Midbrain (tissue), 1 donor: ENCODE results near the gene MISP.

Experiments
- DNase-seq: peaks from one replicate; lab custom pipeline; 2025; lab: John Stamatoyannopoulos, UW

The MISP gene

DNA sequence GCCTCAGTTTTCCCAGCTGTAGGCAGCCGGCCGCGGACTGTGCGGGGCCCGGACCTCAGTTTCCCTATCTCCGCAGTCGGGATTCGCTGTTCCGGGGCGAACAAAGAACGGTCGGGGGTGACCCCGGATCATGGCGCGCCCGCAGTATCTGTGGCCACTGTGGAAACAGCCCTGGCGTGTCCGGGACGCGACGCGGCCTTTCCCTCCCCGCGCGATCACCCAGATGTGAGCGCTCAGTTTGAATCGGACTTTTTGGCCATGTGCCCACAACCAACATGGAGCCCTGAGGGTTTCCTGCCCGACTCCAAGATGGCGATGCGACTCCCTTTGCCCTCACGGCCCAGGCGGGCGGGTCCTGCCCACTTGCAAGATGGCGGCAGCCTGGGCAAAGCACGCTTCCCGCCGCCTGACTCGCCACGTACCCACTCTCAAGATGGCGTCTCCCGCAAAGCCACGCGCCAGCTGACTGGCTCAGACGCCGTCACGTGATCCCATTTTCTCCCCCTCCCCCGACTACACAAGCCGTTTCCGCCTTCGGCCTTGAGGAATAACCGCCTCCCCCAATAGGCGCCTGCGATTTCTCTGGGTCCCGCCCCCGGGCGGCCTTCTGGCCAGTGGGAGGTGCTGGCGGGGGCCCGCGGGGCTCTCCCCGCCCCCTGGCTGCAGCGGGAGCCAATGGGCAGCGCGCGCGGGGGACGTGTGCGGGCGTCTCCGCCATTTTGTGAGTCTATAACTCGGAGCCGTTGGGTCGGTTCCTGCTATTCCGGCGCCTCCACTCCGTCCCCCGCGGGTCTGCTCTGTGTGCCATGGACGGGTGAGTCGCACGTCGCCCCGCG, 46.0 kb downstream of the MISP start, which contains the start of gene PTBP1:
Gene PTBP1 (plus strand): TSS at position 761 of the 836 bp plus-strand sequence. CDS start 46 bp downstream, at position 807.
- peak; percentile 100 for DNase-seq

DNA sequence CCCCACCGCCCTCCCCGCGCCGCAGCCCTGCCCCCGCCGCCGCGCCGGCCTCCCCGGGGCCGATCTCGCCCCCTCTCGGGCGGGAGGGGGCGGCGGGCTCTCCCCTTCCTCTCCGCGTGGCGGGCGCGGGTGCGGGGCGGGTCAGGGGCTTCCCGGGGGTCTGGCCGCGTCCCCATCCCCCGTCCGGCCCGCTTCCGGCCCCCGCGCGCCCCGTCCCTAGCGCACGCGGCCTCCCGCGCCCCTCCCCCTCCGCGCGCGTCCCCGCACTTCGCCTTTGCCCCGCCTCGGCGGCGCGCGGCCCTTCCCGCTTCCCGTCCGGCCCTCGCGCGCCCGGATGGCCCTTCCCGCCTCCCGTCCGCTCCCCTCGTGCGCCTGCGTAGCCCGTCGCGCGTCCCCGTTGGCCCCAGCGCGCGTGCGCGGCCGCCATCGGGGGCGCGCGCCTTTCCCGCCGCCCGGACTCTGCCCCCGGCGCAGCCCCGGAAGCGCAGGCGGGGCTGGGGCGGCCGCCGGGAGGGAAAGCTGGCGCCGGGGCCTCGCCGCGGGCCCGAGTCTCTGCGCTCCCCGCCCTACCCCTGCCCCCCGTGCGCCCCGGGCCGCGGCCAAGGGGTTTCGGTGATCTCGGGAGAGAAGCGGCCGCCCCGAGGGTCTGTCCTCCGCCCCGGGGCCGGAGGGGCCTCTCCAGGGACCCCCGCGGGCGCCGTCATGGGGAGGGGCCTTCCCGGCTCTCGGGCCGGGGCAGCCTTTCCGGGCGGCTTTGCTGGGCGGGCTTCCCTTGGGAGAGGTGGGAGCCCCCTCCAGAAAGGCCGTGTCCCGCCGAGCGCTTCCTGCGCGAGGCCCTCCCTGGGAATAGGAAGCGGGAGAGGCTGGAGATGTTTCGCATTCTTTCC, 46.9 kb downstream of the MISP start:
- DNase-seq = peak; percentile 81

DNA sequence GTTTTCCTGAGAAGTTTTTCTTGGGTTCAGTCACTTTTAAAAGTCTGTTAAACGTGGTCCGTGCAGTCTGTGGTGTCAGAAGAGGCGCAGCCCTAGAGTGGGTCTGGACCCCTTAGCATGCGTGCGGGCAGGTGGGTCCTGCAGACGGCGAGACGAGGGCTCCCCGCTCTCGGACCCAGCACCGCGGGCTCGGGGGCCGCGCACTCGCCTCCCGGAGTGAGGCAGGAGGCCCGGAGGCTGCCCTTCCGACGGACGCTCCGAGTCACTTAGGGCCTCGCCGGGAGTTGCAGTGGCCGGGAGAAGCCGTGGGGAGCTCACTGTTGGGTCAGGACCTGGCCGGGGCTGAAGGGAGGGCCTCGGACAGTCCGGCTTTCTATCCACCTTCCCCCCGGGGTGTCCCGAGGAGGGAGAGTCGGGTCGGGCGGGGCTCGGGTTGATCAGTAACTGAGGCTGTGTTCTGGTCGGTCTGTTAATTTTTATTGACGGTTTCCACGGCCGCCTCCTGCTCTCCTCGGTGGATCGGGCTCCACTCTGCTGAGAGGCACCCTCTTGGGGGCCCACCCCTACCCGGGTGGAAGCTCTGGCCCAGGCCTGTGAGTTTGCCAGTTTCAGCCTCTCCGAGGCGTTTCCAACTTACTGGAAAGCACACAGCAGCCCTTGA, 47.6 kb downstream of the MISP start:
- DNase-seq = no peak

DNA sequence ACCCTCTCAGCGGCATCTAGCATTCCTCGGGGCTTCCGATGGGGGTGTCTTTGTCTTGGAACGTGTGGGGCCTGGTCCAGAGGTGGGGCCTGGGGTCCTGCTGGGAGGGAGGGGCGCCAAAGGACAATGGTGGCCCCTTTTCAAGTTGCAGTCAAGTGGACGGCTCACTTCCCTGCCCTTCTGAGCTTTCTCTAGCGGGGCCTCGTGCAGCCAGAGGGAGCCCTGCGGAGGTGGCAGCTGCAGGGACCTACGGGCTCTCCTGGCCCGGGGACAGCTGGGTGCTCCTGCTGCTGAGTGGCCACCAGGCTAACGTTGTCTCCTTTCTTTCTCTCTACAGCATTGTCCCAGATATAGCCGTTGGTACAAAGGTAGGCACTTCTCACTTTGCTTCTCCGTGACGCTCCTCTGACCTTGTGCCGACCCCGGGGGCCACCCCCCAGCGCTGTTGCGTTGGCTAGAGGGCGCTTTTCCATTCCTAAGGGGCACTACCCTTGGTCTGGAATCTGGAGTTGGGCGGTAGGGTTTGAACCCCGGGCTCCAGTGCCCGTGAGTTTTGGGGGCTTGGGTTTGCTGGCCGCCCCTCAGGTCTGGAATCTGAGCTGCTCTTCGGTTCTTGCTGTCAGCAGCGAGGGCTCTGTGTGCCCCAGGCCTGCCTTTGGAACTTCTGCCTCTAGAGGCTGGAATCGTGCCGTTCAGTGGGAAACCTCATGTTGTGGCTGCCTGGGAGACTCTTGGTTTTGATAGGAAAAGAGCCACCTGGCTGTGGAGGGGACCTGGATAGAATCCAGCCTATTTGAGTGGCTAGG, 48.4 kb downstream of the MISP start:
- no peak for DNase-seq

DNA sequence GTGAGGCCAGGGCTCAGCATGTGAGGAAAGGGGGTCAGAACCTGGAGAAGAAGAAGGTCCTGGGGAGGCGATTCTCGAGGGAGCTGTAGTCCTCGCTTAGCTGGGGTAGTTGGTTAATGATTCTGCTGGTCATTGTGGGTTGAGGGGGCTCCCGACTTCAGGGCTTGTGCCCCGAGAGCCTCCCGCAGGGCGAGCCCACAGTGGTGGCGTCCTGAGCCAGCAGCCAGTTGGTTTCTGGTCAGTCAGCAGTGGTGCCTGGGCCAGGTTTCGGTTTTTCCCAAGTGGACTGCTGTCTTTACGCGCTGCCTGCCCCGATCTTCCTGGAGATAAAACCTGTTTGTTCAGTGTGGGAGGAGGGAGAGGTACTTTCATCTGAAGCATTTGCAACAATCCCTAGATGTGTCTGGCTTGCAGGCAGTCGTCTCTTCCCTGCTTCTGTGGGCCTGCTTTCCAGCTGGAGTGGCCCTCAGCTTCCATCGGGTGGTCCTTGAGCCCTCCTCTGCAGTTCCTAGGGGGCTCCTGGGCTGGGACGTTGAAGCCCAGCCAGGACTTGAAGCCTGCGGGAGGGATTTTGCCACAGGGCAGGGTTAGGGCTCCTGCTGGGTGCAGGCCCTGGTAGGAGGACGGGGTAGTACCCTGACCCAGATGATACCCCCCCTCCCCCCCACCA, 49.6 kb downstream of the MISP start:
- DNase-seq = no peak

DNA sequence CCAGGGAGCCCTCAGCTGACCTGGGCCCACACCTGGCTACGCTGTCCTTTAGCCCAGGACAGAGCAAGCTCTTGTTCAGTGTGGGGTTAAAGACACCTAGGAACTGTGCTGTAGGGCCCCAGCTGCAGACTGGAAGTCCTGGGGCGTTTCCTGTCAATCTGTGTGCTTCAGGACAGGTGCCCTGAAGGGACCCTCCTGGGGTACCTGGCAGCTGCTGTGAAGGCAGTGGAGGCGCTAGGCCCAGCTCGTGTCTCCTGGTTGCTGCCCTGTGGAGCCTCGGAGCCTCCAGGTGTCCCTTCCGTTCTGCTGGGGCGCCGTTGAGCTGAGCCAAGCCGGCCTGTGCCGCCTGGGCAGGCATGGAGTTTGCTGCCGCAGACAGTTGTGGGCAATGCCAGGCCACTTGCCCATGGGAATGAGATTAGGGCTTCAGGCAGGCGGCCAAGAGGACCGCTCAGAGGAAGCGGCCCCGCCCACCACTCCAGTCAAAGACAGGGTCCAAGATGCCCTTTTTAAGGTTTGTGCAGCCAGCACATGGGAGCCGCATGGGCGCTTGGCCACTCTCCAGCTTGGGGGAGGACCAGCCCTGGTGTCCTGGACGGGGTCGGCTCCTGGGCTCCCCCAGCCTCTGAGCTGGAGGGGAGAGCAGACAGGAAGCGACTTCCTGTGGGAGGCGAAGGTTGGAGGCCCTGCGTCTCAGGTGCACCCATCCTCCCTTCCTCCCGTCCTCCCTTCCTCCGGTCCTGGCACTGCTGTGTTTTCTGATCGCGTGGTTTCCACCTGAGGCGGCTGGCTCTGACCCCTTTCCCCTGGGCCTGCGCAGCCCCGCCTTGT, 50.3 kb downstream of the MISP start:
- DNase-seq = no peak

DNA sequence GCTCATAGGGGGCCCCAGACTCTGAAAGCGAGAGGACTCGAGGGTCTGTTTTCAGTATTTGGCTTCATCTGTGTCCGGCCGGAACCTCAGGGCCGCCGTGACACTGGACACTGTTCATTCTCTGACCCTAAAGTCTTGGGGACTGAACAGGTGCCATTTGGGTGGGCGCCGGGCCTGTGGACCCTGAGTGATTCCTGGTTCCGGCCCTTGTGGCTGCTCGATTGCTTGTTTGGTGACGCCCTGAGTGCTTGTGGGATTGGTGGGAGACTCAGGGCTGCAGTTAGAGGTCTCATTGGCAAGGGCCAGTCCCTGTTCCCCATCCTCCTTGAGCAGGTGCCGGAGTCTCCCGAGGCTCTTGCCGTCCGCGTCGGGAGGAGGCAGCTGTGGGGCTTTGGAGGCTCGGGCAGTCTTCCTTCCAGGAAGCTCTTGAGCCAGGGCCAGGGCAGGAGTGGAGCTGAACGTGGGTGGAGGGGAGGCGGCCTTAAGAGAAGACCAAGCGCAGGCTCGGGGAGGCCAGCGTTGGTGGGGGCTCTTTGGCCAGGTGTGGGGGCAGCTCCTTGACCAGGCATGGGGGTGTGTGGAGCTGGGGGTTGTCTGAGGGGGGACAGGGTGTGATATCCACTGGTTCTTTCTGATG, 51.1 kb downstream of the MISP start:
- DNase-seq = no peak

DNA sequence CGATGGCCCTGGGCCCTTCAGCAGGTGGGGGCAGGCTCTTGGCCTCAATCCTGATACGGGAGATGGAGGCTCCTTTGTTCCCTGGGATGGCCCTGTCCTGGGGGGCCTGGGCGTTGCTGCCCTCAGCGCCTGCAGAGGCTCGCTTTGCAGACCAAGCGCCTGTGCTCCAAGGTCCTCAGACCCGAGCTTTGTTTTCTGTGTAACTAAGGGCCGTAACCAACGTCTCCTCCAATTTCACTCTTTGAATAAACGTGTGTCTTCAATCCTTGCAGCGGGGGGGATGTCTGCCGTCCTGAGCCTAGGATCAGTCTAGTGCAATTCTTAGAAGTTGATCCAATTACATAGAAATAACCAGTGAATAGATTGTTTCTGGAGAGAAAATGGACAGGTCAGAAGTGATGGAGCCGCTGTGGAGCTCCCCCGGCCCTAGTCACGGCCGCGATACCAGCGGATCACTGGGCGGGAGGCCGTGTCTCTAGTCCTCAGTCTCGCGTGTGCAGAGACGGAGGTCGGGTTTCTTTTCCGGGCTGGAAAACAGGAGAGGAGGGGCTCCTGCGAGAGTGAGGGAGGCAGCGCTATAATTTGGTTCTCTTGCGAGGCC, 51.7 kb downstream of the MISP start:
- no peak for DNase-seq

DNA sequence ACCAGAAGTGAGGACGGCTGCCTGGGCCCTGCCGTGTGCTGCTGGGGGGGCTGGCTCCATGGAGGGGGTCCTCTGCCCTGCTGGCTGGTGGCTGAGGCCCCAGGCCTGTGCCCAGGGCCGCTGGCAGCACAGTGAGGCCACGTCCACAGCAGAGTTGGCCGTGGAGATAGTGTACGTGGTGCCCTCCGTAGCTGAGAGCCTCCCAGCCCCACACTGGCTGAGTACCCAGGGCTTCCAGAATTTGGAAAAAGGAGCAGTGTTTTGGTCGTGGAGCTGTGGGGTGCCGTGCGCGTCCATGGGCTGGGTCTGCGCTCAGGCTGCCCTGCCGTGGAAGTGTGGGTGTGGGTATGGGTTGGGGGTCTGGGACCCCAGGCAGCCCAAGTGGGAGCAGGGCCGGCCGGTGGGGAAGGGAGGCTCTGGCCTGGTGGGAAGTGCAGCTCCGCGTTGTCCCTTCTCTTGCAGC, 52.2 kb downstream of the MISP start:
- no peak for DNase-seq

DNA sequence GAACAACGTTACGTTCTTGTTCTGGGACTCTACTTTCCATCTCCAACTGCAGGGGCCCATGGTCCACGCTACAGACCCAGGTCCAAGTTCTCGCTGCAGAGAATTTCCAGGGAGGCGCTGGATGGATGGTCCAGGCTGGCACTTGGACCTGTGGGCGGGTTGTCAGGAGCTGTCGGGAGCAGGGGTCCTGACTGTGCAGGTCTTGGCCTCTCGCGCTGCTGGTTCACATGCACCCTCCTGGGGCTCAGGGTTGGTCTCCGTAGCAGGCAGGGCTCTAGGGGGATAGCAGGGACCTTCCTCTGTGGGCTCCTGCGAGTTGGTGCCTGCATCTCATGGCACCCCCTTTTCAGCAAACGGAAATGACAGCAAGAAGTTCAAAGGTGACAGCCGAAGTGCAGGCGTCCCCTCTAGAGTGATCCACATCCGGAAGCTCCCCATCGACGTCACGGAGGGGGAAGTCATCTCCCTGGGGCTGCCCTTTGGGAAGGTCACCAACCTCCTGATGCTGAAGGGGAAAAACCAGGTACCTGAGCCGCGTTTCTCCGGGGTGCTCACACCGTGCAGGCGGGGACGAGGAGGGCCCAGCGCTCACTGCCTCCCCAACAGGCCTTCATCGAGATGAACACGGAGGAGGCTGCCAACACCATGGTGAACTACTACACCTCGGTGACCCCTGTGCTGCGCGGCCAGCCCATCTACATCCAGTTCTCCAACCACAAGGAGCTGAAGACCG, 52.9 kb downstream of the MISP start:
- DNase-seq = no peak

DNA sequence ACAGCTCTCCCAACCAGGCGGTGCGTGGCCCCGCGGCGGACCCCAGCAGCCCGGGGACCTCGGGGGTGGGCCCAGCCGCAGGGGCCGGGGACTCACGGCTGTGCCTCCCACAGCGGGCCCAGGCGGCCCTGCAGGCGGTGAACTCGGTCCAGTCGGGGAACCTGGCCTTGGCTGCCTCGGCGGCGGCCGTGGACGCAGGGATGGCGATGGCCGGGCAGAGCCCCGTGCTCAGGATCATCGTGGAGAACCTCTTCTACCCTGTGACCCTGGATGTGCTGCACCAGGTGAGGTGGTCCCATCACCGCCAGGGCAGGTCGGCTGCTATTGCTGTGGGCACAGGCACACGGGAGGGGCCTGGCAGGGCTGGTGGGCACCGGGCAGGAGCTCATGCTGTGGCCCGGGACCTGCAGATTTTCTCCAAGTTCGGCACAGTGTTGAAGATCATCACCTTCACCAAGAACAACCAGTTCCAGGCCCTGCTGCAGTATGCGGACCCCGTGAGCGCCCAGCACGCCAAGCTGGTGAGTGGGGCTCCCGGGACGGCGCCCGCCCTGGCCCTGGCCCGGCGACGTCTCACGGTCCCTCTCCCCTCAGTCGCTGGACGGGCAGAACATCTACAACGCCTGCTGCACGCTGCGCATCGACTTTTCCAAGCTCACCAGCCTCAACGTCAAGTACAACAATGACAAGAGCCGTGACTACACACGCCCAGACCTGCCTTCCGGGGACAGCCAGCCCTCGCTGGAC, 53.7 kb downstream of the MISP start:
- no peak for DNase-seq

DNA sequence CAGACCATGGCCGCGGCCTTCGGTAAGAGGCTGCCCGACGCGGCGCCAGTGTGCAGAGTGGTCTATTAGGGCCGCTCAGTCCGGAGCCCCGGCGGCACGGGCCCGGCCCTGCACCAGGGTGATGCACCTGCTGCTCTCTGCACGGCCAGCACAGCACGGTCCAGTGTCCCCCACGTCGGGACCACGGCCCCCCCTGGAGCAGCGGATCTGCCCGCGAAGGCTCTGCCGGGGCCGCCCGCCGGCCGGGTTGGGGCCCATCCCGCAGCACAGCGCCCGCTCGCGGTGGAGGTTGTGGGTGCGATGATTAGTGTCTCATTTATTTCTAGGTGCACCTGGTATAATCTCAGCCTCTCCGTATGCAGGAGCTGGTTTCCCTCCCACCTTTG, 54.2 kb downstream of the MISP start:
- DNase-seq = no peak

DNA sequence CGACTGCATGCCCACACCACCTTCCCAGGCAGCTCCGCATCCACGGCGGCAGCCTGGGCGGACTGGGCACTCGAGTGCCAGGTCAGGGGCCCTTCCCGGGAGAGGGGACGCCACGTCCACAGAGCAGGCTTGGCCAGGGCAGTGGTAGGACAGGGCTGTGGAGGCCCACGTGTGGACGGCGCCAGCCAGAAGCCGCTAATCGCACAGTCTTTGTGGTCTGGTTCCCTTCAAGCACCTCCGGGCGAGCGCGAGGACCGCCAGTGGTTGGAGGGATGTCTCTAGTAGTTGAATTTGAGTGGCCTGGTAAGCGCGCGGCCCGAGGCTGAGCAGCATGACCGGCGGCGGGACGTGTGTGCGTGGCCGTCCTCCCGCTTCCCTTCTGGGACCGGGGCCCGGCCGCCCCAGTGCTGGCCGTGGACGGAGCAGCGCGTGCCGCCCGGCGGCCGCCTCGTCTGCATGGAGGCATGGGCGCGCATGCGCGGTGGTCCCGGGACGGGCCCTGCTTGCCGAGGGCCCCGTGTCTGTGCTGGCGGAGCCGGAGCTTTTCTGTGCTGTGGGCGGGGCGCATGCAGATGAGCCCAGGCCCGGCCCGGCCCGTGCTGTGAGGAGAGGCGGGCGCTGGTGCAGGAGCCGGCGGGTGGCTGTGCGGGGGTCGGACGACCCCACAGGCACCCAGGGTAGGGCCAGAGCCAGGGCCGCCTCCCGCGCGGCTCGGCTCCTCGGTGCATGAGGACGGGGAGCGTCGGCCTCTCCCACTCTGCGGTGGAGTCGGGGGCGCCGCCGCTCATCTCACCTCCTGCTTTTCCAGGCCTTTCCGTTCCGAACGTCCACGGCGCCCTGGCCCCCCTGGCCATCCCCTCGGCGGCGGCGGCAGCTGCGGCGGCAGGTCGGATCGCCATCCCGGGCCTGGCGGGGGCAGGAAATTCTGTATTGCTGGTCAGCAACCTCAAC, 55.0 kb downstream of the MISP start:
- DNase-seq = no peak

DNA sequence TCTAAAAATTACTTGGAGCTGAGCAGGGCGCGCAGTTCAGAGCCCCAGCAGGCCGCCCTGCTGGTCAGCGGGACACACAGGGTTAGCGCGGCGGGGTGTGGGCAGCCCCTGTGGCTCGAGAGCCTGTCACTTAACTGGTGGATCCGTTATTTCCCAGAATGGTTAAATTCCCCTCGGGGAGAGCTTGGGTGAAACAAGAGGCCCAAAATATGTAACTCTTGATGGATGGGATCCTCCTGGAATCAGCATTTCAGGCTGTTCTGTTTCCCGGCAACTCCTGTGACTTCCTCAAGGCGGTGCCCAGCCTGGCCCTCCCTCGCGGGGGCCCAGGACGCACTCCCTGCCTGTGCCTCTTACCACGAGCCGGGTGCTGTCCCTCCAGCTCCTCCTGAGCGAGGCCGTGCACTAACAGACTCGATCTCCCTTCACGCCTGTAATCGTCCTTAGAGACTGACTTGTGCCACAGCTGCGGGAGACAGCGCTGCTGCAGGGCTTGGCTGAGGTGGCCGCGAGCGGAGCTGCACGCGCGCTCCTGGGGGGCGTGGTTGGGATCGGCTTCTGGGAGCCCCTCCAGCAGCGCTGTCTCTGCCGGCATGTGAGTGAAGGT, 56.0 kb downstream of the MISP start:
- no peak for DNase-seq

DNA sequence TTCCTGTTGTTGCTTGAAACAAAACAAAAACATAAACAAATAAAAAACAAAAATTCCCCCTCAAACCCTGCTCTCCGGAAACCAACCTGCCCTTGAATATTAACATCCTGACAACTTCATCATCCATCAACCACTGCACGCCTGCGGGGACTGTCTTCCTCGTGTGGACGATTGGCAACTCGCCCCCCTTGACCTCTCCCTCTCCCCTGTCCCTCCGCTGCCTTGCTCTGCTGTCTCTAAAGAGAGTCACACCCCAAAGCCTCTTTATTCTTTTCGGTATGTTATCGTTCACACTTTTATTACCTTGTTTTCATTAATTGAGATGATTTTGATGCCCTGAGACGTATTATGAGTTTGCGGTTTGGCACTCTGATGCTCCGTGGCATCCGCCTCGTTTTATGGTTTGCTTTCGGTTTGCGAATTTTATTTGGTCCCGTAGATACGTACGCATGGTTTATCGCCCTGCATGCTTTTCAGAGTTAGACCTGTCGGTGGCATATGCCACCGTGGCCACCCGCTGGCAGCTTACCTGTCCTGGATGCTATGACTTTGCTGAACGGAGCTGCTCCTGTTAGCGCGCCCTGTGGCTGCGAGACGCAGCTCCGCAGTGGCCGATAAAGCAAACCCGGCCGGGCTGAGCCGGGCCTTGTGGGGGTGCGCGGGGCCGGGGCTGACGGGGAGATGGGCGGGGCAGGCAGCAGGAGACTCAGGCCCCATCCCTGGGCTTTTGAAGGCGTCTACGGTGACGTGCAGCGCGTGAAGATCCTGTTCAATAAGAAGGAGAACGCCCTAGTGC, 56.9 kb downstream of the MISP start:
- no peak for DNase-seq
